Liver (tissue), 9 donors: ENCODE data around the gene SFXN2. TPM values are rescaled to one million over a fixed set of nuclear protein-coding genes. Genes with fewer than 3 reads are reported as not detected.

ENCODE experiments used
- DNase-seq: peaks from one replicate; pipeline ENCODE4 v3.0.0-alpha.2; 2017; ENCODE audit warnings: low spot score
- H3K27ac ChIP-seq, 2 donors: one replicate each; pipeline ENCODE4 v1.7.0; 2013; ENCODE audit warnings: inconsistent platforms in 2 of 2, low read length in 2 of 2, control low read depth in 1 of 2, low read depth in 1 of 2, mild to moderate bottlenecking in 1 of 2
- H3K27me3 ChIP-seq, 4 donors: one replicate each; pipeline versions ENCODE4 v1.6.1 to v1.7.0; 2013; ENCODE audit warnings: low read length in 3 of 4, inconsistent platforms in 1 of 4, mild to moderate bottlenecking in 1 of 4, moderate library complexity in 1 of 4; ENCODE audit not compliant: control insufficient read depth in 4 of 4, insufficient read depth in 4 of 4
- H3K36me3 ChIP-seq, 4 donors: one replicate each; pipeline versions ENCODE4 v1.6.1 to v1.7.0; 2013; ENCODE audit warnings: low read length in 3 of 4, mild to moderate bottlenecking in 3 of 4, low read depth in 1 of 4, moderate library complexity in 1 of 4; ENCODE audit not compliant: control insufficient read depth in 4 of 4, insufficient read depth in 3 of 4
- H3K4me1 ChIP-seq, 4 donors: one replicate each; pipeline versions ENCODE4 v1.6.1 to v1.7.0; 2013; ENCODE audit warnings: low read length in 3 of 4, mild to moderate bottlenecking in 3 of 4, moderate library complexity in 1 of 4; ENCODE audit not compliant: control insufficient read depth in 4 of 4, insufficient read depth in 4 of 4
- H3K4me3 ChIP-seq, 3 donors: one replicate each; pipeline versions ENCODE4 v1.6.1 to v1.7.0; 2013; ENCODE audit warnings: low read length in 3 of 3, control low read depth in 1 of 3, low read depth in 1 of 3, mild to moderate bottlenecking in 1 of 3
- H3K9ac ChIP-seq, 2 donors: one replicate each; pipeline ENCODE4 v1.7.0; 2013; ENCODE audit warnings: low read length in 2 of 2, mild to moderate bottlenecking in 2 of 2, moderate library complexity in 2 of 2, control low read depth in 1 of 2, low read depth in 1 of 2
- H3K9me3 ChIP-seq, 4 donors: one replicate each; pipeline versions ENCODE4 v1.6.1 to v1.7.0; 2013; ENCODE audit warnings: low read length in 3 of 4; ENCODE audit not compliant: control insufficient read depth in 4 of 4
- CTCF ChIP-seq: fragments of 150-350 bp; IDR thresholded peaks from 2 replicates; pipeline ENCODE4 v1.5.1; 2017; ENCODE audit warnings: improper control_type of control experiment, low read depth, low read length; ENCODE audit not compliant: missing input control
- FOXA2 ChIP-seq: IDR thresholded peaks from 2 replicates; pipeline ENCODE4 v1.6.1; 2016; ENCODE audit warnings: antibody characterized with exemption
- HNF4G ChIP-seq: IDR thresholded peaks from 2 replicates; pipeline ENCODE4 v1.6.1; 2016; ENCODE audit warnings: antibody characterized with exemption
- NR2F2 ChIP-seq: IDR thresholded peaks from 2 replicates; pipeline ENCODE4 v1.6.1; 2016; ENCODE audit warnings: antibody characterized with exemption
- RAD21 ChIP-seq, 2 donors: IDR thresholded peaks; 2 replicates each; pipeline ENCODE4 v1.6.1; 2016; ENCODE audit warnings: antibody characterized with exemption in 2 of 2, mild to moderate bottlenecking in 2 of 2
- REST ChIP-seq: IDR thresholded peaks from 2 replicates; pipeline ENCODE4 v1.6.1; 2016; ENCODE audit warnings: antibody characterized with exemption, mild to moderate bottlenecking
- RXRA ChIP-seq, 2 donors: IDR thresholded peaks; 2 replicates each; pipeline ENCODE4 v1.6.1; 2017 to 2018; ENCODE audit warnings: antibody characterized with exemption in 2 of 2, mild to moderate bottlenecking in 1 of 2
- SP1 ChIP-seq: IDR thresholded peaks from 2 replicates; pipeline ENCODE4 v1.6.1; 2018; ENCODE audit warnings: antibody characterized with exemption, mild to moderate bottlenecking
- TAF1 ChIP-seq: conservative IDR thresholded peaks from 2 replicates; pipeline ENCODE4 v1.6.1; 2016; ENCODE audit warnings: antibody characterized with exemption, mild to moderate bottlenecking
- WGBS: extraction: QIAGEN DNeasy Blood & Tissue Kit; methylation state at CpG from one replicate; pipeline ENCODE4 v1.1.7; 2013; 5-methylcytosine and 5-hydroxymethylcytosine counted together
- polyA plus RNA-seq, 2 donors: library from polyadenylated mRNA; stranded (reverse) in 1 of 2; unstranded in 1 of 2; fragments of 200-250 nt in 1 of 2; fragments of >200 nt in 1 of 2; fragmentation: Nextera tagmentation in 1 of 2; extraction: Ambion mirVana in 1 of 2; gene quantifications; one replicate each; pipeline versions ENCODE4 v1.2.1 to v1.2.3, GENCODE V29; 2013 to 2015
- total RNA-seq, 2 donors: library from RNA; depleted of rRNA; stranded (reverse); fragments of >200 nt; gene quantifications; one replicate each; pipeline ENCODE4 v1.2.3, GENCODE V29; 2014
- TF ChIP-seq, protein P1 (sequence below): IDR thresholded peaks from 2 replicates; pipeline ENCODE4 v1.6.1; 2016; ENCODE audit warnings: antibody characterized with exemption
- donor health status: healthy.
- donor health status: healthy.
- donor health status: healthy.
- donor health status: healthy.
- donor health status: healthy.

Gene SFXN2
- total and polyA plus RNA-seq, 4 donors = 6.0 to 22.6 (median 17.7) TPM

GRCh38 chr10:102735065-102735562 lies 20.7 kb downstream of the SFXN2 start:
- H3K27ac ChIP-seq = no peak overlapping the region
- H3K36me3 ChIP-seq = peaks cover 0 to 26% (median 13%) of the 10 kb centered on the region in 4 donors
- no peak for DNase-seq
- no peak overlapping the region for H3K4me3 ChIP-seq
- no peak overlapping the region for H3K9ac ChIP-seq
- no peaks in the 10 kb centered on the region for H3K9me3 ChIP-seq
- no peaks in the 10 kb centered on the region for H3K27me3 ChIP-seq
- H3K4me1 ChIP-seq = peaks cover 0 to 7% (median 2%) of the 10 kb centered on the region in 4 donors
- 89% methylated on average over 9 of the region's 9 CpGs for WGBS
- TF ChIP-seq, protein P1, sequence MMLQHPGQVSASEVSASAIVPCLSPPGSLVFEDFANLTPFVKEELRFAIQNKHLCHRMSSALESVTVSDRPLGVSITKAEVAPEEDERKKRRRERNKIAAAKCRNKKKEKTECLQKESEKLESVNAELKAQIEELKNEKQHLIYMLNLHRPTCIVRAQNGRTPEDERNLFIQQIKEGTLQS = no peak
- TF ChIP-seq FOXA2 = no peak

DNA sequence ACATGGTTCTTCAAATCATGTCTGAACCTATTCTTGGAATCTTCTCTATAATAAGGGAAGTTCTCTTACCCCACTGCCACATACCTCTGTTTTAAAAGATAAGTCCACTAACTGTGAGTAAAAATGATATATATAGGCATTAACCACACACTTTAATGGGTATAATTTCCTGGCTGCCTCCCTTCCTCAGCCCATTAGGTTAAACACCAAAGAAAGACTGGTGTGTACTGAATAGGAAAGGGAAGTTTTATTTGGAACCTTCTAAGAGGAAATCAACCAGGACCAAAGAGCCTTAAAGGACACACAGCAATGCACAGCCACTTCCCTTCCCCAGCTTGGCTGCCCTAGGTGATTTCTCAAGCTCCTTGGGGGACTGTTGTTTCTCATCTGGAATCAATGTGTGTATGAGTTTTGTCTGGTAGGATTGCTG lies 24.3 kb downstream of the SFXN2 start:
- Histone ChIP-seq H3K9me3 (no peaks in the 10 kb centered on the region), H3K27me3 (no peaks in the 10 kb centered on the region), H3K4me3 (no peak overlapping the region), H3K9ac (no peak overlapping the region), H3K27ac (no peak overlapping the region), H3K4me1 (peaks cover 0 to 4% (median 2%) of the 10 kb centered on the region in 4 donors), H3K36me3 (peaks cover 0 to 26% (median 8%) of the 10 kb centered on the region in 4 donors)
- no peak for DNase-seq
- TF ChIP-seq RAD21 (IDR thresholded peaks at IDR 0.05) = no peak
- no peak for TF ChIP-seq SP1
- TF ChIP-seq CTCF = no peak
- no peak for TF ChIP-seq TAF1
- no peak for TF ChIP-seq REST
- TF ChIP-seq HNF4G = no peak

DNA sequence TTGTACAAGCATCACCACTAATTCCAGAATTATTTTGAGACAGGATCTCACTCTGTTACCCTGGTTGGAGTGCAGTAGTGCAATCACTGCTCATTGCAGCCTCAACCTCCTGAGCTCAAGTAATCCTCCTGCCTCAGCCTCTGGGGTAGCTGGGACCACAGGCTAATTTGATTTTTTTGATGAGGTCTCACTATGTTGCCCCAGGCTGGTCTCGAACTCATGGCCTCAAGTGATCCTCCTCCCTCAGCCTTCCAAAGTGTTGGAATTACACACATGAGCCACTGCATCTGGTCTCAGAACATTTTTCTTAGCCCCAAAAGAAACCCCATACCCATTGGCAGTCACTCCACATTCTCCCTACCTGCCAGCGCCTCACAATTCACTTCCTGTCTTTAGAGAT lies 25.8 kb downstream of the SFXN2 start:
- no peak for DNase-seq
- peaks cover 0 to 15% (median 8%) of the 10 kb centered on the region in 4 donors for H3K4me1 ChIP-seq
- H3K9me3 ChIP-seq = no peaks in the 10 kb centered on the region
- no peaks in the 10 kb centered on the region for H3K27me3 ChIP-seq
- H3K9ac ChIP-seq = no peak overlapping the region
- no peak for TF ChIP-seq NR2F2
- no peak for TF ChIP-seq RXRA (IDR thresholded peaks at IDR 0.05)
- no peak overlapping the region for H3K27ac ChIP-seq
- H3K36me3 ChIP-seq = peaks cover 0 to 19% (median 8%) of the 10 kb centered on the region in 4 donors
- no peak overlapping the region for H3K4me3 ChIP-seq
- 81% methylated on average over 2 of the region's 2 CpGs for WGBS
